Endometrial microvascular endothelial cells (primary cell): ENCODE measurements around the gene ASB10. TPM values are rescaled to one million over a fixed set of nuclear protein-coding genes. Genes with fewer than 3 reads are reported as not detected.

Experiments
- in situ Hi-C: cut with HindIII; loops from 2 replicates; pipeline ENCODE4 v1.10.0; 2017; ENCODE audit warnings: low sequenced_read_pairs, low pct_unique_long_range_greater_than_20kb; ENCODE audit errors: inconsistent ontology term
- total RNA-seq: library from RNA; depleted of rRNA; stranded (reverse); fragments of >200 nt; gene quantifications from one replicate; pipeline ENCODE4 v1.2.3, GENCODE V29; 2015; ENCODE audit errors: inconsistent ontology term

Gene ASB10
- total RNA-seq, 1 donor from 2014 or later = not detected

DNA sequence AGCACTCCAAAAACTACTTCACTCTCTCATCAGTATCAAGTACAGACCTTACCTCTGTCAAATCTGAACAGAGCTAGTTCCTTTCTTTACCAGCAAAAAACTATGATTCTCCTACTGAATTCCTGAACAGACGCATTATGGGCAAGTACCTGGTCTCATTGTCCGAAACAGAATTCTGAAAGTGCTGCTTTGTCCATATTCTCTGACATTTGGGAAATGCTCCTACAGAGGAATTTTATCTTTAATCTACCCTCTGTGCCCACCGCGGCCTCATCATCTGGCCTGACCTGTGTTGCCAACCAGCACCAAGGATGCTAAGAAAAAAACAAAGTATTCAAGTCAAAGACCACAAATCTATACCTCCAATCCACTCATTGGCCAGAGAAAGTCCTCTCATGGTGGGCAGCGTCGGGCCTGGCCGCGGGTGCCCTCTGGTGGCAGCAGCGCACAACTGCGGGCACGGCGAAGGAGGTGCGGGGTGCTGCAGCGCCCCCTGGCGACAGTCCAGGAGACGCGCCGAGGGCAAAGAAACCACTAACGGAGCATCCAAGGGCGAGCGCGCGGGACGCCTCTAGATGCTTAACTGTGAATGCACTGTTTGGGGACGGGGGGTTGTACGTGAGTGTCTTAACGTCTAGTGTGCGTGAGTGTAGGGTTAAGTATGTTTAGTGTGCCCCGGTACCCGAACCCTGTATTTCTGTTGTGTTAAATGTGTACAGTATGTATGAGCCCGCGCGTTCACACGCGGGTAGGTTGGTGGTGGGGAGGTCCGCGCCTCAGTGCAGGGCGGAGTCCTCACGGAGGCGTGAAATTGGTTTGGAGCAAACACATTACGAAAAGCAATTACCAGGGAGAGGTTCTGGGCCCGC, 14.5 kb downstream of the ASB10 start:
- in situ Hi-C loops = no loop called here

DNA sequence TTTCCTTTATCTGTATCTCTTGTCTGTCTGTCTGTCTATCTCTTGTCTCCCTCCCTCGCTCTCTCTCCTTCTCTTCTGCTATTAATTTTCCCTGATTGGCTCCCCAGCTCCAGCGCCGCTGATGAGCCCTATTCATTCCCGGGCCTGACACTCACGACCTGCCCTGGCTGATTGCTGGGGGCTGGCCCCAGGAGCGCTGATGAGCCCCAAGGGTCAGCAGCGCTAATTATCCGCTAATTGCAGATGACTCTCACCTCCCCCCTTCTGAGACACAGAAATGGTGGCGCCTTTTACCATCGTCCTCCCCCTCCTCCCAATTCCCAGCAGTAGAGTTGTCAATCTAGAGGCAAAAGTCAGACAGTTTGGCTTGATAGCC, 18.3 kb downstream of the ASB10 start:
- in situ Hi-C loops = loop anchor here (10.0 kb wide), 1 partner anchor 84 kb away; the partner anchor contains the start of genes AGAP3, FASTK and TMUB1

DNA sequence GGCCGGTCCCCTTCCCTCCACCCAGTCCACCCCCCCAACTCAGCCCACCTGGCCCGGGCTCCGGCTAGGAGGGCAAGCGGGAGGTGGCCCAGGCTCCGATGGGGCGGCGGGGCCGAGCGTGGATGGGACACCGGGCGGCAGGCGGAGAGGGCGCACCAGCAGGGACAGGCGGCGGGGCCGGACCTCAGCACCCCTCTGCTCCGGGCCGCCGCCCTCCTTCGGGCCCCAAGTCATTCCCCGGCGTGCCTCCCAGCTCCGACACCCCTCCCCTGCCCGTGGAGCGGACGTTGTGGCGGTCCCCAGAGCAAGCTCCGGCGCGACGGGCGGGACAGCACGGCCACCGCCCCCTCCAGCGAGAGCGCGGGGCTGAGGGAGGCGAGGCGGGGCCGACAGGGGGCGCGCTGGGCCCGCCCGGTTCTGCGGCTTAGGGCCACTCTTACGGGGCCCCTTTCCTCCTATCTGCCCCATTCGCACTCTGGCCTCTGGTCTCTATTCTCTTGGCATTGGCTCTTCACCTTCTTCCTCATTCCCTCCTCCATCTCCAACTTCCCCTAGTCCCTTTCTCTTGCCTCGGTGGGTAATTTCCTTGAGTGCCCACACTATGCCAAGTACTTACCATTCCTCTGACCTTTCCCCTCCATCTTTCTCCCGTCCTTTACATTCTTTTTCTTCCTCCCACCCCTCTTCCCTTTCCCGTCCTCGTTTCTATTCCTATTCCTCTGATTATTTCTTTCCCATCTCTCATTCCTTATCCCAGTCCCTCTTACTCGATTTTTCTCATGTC, 18.9 kb downstream of the ASB10 start:
- in situ Hi-C loops = loop anchor here (10.0 kb wide), 1 partner anchor 83 kb away; the partner anchor contains the start of genes AGAP3, FASTK and TMUB1

DNA sequence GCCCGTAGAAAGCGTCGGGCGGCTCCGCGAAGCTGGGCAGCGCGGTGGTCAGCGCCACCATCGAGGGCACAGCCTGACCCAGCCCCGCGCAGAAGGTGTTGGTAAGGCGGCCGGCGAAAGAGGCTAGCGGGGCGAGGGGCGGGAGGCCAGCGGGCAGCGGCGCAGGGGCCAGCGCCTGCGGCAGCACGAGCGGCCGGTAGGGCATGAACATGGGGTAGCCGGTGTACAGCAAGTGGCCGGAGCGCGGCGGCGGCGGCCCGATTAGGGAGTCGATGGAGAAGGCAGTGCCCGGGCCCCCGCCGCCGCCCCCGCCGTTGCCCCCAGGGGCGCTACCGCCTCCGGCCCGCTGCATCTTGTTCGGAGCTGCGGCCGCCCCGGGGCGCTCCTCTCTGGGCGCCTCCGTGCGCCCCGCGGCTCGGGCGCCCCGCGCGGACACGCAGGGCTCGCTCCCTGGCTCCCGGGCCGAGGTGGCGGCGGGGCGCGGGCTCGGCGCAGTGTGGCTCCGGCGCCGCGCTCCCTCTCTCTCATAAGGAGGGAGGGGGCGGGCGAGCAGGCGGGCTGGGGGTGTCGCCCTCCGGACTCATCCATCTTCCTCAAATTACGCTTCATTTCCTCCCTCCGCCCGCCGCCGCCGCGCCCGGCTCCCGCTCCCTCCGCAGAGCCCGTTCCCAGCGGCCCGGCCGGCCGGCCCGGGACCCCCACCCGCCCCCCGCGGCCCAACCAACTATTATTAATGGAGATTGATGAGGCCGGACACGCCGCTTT, 19.7 kb downstream of the ASB10 start, which contains the start of gene GBX1:
Gene GBX1 (minus strand): TSS at position 498 of the 765 bp plus-strand sequence. CDS start 146 bp downstream, at position 352.
- in situ Hi-C loops = loop anchor here (10.0 kb wide), 1 partner anchor 83 kb away; the partner anchor contains the start of genes AGAP3, FASTK and TMUB1

DNA sequence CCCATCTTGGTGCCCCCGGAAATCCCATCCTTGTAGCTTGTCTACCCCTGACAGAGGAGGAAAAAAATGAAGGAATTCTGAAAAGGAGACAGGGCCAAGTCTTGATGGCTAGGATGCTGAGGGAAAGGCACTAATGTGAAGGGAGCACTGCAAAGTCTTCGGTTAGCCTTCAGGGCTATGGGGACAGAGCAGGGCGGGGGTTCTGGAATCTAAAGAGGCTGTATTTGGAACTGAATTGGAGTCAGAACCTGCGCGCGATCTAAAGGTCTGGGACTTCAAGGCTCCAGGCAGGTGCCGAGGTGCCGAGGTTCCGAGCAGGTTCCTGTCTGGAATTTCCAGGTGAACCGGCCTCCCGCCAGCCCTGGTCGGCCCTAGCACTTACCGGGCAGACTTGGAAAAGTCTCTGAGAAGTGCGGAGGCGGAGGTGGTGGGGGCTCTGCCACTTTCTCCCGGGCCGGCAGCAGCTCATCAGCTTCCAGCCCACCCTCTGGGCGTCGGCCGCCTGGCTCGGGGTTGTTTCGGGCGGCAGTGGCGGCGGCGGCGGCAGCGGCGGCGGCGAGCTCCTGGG, 20.3 kb downstream of the ASB10 start:
- in situ Hi-C loops = loop anchor here (10.0 kb wide), 1 partner anchor 82 kb away; the partner anchor contains the start of genes AGAP3, FASTK and TMUB1

DNA sequence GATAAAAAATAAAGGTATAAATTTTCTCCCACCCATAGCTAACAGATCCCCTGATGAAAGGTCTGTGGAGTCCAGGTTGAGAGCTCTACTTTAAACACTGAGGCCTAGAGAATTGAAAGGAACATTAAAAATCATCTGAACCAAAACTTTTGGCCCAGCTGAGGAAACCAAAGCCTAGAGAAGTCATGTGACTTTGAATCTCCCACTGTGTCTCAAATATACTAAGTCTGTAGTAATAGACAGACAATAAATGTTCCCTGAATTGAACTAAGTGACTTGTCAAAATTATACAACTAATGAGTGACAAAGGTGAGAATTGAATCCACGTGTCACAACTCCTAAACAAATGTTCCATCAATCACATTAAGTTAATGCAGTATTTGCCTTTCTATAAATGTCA, 25.3 kb downstream of the ASB10 start:
- in situ Hi-C loops = loop anchor here (10.0 kb wide), 1 partner anchor 77 kb away; the partner anchor contains the start of genes AGAP3, FASTK and TMUB1

DNA sequence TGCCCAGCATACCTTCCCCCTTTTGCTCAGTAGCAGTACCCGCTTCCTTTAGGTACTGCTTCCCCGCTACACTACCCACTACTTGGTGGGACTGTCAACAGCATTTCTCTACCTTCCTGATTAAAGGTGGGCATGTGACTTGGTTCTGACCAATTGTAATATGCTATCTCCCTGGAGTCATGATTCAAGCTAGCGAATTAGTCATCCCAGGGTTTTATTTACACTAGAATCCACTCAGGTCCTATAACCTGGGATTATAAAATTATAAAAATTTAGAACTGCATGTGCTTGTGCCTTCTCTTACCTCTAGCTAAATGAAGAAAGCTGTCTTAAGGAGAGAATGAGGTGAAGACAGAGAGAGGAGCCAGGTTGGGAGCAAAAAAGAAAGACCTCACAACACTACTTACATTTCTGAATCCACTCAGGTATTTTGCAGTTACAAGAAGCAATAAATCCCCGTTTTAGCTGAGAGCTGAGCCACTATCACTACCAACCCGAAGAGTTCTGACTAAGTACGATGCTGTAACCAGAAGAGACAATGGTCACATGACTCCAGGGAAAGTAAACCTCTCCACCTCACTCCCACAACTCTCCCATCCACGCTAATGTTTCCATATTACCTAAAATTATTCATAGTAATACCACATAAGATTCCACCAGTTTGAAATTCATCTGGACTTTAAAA, 29.3 kb downstream of the ASB10 start:
- in situ Hi-C loops = no loop called here

DNA sequence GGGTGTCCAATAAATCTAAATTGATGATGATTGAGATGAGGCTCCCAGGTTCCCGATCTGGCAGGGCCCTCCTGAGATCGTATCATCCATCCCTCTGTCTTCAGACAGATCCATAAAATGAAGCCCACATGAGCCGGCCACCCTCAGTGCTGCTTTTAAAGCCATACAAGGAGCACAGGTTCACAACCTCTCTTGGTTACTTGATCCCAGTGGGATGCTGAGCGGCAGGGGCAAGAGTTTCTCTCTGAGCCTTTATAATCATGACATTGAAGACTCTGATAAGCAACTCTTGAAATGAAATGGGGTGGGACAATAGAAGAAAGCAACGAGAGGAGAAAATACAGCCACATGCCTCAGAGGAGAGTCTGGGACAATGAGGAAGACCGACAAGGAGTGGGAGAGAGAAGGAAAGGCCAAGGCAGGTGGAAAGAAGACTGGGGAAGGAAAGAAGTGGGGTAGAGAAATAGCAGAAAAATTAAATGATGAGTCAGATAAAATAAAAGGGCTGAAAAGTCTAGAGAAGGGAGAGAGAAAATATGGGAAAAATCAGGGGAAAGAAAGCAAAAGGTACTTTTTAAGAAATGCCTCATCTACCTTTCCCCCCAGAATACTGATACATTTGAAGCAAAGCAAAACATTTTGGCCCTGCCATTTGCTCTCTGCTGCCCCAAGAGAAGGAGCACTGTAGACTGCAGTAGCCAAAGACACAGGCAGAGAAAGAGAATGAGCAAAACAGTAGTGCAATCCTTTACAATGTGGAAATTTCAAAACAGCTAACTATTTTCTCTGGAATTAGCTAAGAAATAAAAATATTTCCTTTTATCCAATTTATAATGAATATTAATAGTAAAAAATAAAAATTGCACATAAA, 34.2 kb downstream of the ASB10 start:
- in situ Hi-C loops = no loop called here

DNA sequence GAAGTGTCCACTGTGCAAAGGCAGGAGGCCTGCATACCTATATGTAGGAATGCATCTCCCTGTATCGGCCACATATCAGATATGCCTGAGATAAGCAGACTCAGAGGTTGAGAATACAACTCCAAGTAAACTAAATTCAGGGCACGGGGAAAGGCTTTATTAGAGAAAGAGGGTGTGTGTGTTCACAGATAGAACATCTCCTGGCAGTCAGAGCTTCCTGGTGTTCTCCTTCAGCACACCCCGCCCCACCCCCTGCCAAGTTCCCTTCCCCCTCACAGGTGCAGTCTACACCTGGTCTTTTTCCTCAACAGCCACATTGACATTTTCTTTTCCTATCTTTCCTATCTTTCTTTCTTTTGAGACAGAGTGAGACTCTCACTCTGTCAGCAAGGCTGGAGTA, 36.7 kb downstream of the ASB10 start:
- in situ Hi-C loops = no loop called here

DNA sequence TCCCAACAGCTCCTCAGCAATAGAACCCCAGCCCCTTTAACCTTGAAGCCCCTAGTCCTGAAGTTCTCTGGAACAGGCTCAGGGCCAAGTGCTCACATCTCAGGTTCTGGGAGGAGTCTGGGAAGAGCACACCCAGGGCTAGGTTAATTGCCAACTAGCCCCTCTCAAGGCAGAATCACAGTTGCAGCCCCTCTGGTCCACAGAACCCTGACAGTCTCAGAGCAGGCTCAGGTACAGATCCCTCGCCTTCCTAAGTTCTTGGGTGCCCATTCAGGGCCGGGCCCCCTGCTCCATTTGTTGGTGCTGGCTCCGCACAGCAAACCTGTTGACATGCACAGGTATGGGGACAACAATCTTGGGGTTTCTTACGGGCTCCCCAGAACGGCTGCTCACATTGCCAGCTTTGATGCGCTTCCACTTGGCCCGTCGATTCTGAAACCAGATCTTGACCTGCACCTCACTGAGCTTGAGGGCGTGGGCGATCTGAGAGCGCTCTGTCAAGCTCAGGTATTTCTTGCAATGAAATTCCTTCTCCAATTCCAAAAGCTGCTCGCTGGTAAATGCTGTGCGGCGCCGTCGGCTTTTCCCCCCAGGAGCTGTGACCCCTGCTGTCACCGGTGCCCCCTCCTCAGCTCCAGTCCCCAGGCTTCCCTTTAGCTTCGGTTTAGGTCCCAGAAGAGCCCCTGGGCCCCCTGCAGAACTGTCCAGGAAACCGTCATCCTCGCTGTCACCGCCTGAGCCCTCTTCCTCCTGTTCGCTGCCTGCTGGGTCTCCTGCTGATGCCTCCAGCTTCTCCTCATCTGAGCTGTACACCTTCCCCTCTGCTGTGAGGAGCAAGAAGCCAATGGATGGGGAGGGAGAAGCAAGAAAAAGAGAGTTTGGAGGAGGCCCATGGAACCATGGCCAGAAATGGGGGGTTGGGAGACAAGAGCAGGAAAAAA, 38.5 kb downstream of the ASB10 start:
- in situ Hi-C loops = no loop called here

DNA sequence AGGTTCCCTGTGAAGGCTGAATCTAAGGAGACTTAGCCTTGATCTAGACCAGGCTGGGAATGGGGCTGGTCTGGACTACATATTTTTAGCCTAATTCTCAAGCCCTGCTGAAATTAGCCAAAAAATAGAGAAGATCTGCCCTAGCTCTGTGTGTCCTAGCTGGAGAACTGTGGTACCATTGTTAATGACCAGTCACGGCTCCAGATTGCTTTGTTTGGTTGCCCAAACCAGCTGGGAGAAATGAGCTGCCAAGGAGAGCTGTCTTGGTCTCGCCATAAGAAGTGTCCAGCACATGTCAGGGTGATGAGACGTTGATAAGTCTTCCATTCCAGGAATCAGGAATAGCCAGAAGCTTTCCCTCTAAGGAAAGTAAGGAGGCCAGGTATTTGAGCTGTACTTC, 40.3 kb downstream of the ASB10 start:
- in situ Hi-C loops = no loop called here

DNA sequence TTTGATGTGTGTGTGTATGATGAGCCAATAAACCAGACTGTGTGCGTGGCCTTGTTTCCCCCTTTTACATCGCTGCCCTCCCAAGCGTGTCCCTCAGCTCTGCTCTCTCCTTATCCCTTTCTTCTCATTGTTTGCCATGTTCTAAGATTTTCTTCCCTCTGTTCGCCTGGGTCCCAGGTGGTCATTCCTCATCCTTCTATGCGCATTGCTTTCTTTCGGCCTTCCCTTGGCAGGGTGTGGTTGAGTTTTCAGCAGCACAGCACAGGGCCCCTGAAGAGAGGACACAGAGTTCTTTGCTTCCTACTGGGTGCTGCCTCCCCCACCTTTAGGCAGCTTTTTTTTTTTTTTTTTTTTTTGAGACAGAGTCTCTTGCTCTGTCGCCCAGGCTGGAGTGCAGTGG, 42.7 kb downstream of the ASB10 start:
- in situ Hi-C loops = no loop called here

DNA sequence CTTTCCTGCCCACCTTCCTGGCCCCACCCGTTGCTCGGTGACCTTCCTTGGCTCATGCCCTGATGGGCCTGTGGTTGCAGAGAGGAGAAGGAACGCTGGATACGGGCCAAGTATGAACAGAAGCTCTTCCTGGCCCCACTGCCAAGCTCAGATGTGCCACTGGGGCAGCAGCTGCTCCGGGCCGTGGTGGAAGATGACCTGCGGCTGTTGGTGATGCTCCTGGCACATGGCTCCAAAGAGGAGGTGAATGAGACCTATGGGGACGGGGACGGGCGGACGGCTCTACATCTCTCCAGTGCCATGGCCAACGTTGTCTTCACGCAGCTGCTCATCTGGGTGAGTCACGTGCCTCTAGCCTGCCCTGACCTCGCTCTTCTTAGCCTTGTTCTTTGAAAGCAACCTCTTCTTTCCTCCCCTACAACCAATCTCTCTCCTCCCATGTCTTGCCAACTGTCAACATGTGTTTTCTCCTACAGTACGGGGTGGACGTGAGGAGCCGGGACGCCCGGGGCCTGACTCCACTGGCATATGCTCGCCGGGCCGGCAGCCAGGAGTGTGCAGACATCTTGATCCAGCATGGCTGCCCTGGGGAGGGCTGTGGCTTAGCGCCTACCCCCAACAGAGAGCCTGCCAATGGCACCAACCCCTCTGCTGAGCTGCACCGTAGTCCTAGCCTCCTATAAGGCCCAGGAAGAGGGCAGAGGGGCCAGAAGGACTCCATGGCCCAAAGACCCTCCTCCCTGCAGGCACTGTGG, 43.6 kb downstream of the ASB10 start:
- in situ Hi-C loops = no loop called here

DNA sequence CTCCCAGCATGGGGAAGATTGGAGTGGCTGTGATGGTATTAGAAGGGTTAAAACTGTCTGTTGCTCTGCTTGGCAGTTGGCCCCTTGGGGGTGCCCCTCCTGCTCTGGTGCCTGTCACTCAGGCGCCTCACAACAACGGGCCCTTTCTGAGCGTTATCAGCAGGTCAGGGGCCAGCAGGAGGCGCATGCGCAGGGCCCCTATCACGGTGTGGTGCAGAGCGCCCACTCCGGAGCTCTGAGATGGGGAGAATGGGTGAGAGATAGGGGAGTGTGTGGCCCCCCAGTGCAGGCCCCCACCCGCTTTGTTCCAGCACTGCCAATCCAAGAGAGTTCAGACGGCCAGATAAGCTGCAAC, 44.4 kb downstream of the ASB10 start:
- in situ Hi-C loops = no loop called here

DNA sequence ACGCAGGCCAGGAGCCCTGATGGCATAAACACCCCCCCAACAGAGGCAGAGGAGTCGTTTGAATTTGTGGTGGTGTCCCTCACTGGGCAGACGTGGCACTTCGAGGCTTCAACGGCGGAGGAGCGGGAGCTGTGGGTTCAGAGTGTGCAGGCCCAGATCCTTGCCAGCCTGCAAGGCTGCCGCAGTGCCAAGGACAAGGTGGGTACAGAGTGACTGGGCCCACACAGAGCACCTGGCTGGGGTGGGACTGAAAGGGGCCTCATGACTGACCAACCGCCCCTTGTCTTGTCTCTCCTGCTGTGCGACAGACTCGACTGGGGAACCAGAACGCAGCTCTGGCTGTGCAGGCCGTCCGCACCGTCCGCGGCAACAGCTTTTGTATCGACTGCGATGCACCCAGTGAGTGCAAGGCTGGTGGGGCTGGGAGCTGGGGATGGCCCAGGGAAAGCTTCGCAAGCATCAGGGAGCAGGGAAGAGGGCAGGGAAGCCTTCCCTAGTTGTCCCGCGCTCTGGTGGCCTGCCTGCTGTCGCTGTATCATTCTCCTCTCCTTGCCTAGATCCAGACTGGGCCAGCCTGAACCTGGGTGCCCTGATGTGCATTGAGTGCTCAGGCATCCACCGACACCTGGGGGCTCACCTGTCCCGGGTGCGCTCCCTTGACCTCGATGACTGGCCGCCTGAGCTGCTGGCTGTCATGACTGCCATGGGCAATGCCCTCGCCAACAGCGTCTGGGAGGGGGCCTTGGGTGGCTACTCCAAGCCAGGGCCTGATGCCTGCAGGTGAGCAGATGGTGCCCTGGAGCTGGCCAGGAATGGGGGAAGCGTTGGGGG, 45.0 kb downstream of the ASB10 start:
- in situ Hi-C loops = no loop called here
